ENCODE measurements around the gene AQP5.
"Not testable (repeated sequence)": the region's sequence is repeated elsewhere in the genome, so short reads cannot be mapped to it uniquely, and the experiment has no call there.

Gene AQP5

GRCh38 chr12:49983892-49984291 lies 22.2 kb downstream of the AQP5 start:
- no peak for DNase-seq

GRCh38 chr12:49984476-49985359 lies 23.0 kb downstream of the AQP5 start:
- no peak for DNase-seq

DNA sequence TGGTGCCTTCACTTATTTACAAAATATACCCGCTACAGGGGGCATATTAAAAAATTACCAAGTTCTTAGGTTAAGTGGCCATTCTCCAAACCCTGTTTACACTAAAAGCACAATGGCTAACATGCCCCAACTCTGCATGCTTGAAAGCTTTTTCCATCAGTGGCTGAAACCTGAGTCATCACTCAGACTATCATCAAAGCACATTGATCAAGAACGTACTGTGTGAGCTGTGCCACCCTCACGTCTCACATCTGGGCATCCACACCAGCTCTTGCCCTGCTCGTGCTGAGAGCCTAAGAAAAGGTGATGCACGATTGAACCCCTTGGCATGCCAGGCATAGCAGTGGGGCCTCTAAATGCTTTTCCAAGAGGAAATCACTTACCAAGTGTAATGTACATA lies 24.3 kb downstream of the AQP5 start:
- DNase-seq = no peak

GRCh38 chr12:49986476-49986875 lies 24.8 kb downstream of the AQP5 start:
- not testable (repeated sequence) for DNase-seq

- no peak for DNase-seq
Measured at GRCh38 chr12:49987625-49988303, 26.1 kb downstream of the AQP5 start.

- not testable (repeated sequence) for DNase-seq
Measured at GRCh38 chr12:49989400-49989799, 27.7 kb downstream of the AQP5 start.

DNA sequence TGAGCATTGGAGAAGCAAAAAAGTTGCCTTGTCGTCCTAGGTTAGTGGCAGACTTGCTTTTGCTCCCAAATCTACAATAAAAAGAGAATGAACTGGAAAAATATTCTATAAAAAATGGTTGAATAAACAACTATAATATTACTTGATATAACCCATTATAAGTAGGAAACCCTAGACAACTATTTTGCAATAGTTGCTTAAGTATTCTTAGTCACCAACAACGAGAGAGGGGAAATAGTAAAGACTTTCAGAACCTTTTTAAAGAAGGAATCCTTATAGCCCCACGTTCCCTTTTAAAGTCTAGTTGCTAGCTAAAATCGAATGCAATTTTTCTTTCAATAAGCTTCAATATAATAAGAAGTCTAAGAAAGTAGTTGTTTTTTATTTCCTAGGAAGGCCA lies 28.6 kb downstream of the AQP5 start:
- DNase-seq = no peak

GRCh38 chr12:49998453-49998852 lies 36.8 kb downstream of the AQP5 start:
- no peak for DNase-seq

DNA sequence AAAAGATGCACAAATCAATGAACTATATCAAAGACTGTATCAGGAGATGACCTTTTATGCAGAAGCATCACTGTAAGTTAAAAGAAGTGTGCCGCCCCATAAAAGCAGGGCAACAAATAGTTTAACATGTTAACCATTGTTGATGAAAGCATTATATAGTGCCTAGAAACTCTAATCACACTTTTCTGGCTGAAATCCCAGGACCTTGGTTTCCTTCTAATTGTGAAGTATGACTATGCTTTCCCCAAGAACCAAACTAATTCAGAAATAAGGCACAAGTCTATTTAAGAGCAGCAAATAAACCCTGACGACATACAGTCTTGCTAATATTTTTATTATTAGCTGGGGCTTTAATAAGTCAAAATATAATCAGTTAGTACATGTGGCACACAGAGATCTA lies 41.9 kb downstream of the AQP5 start:
- no peak for DNase-seq

- DNase-seq = no peak
Measured at GRCh38 chr12:50004696-50005095, 43.0 kb downstream of the AQP5 start.

DNA sequence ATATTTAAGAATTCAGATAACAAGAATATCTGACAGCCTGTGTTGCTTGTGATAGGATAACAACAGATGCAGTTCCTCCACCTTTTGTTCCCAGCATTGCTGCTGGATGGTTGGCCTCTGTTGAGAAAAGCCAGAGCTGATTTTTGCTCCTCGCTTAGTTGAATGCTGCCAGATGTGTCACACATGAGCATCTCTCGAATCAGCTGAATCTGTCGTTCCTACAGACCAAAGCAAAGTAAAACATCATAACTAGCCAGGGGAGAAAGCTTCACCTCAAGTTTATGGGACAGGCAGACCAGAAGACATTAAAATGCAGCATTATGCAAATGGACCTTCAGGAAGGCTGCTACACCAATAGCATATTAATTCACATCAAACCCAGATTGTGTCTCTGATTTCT lies 43.5 kb downstream of the AQP5 start:
- peak in 1 of 2 experiments; percentile 46 for DNase-seq

- DNase-seq = no peak
Measured at GRCh38 chr12:50006280-50006679, 44.6 kb downstream of the AQP5 start.

DNA sequence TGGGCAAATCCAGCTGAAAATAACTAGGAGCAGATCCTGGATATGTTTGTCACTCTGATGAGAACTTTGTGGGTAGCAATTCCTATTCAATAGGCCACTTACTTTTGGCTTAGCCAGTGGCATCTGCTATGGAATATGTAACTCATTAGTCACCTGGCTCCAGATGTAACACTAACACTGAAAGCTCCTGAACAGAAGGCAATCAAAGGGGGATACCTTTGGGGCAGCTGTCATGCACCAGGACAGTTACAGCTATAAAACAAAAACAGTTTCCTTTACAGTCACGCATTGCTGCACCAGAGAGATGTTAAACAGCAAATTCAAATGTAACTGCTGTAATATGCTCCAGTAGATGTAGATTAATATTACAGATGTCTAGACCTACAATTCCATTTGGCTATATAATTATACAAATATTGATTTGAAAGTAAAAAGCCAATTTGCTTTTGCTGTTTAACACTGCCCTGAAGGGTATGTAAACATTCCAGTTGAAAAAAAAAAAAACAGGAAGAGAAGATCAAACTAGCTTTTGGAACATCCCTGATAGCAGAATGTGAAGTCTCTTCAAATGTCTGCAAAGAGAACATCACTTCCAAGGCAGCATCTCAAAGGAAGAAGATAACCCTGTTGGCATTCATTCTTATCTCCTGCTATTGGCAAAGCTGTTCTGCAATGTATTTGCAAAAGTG lies 45.2 kb downstream of the AQP5 start:
- peak; percentile 88 to 91 for DNase-seq

GRCh38 chr12:50013361-50014147 lies 51.9 kb downstream of the AQP5 start:
- DNase-seq = no peak

DNA sequence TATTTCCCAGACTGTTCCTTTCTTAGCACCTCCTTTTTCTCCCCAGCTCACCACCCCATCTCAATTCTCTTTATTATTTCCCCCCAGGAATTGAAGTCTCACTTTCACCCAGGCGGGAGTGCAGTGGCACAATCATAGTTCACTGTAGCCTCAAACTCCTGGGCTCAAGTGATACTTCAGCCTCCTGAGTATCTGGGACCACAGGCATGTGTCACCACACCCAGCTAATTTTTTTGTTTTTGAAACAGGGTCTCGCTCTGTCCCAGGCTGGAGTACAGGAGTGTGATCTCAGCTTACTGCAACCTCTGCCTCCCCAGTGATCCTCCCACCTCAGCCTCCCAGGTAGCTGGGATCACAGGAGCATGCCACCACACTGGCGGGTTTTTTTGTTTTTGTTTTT lies 52.7 kb downstream of the AQP5 start:
- no peak for DNase-seq

All from NCI-H526 (cell line).